Dermis blood vessel endothelial cell (primary cell): ENCODE measurements around the gene SMG6. TPM values are rescaled to one million over a fixed set of nuclear protein-coding genes. Genes with fewer than 3 reads are reported as not detected.
A peak's percentile ranks its signal among the peaks of the same experiment; 100 is the strongest.

ENCODE experiments used
- DNase-seq: peaks from one replicate; pipeline ENCODE4 v3.0.0; 2010
- total RNA-seq: library from RNA; depleted of rRNA; stranded (reverse); fragments of >200 nt; gene quantifications from 2 replicates; pipeline ENCODE4 v1.2.3, GENCODE V29; 2014

The SMG6 gene
- total RNA-seq, 1 donor from 2014 or later = 29.3 TPM

GRCh38 chr17:2071024-2071385 lies 232.6 kb downstream of the SMG6 start:
- DNase-seq = no peak

GRCh38 chr17:2070241-2071023 lies 233.2 kb downstream of the SMG6 start:
- DNase-seq = no peak

- DNase-seq = peak; percentile 83
Measured at GRCh38 chr17:2068519-2069051, 235.0 kb downstream of the SMG6 start.

- DNase-seq = no peak
Measured at GRCh38 chr17:2068031-2068518, 235.5 kb downstream of the SMG6 start.

GRCh38 chr17:2067608-2068024 lies 236.0 kb downstream of the SMG6 start:
- DNase-seq = peak; percentile 89

- peak; percentile 51 for DNase-seq
Measured at GRCh38 chr17:2067048-2067561, 236.5 kb downstream of the SMG6 start.

GRCh38 chr17:2065949-2066400 lies 237.6 kb downstream of the SMG6 start:
- DNase-seq = no peak

- peak; percentile 92 for DNase-seq
Measured at GRCh38 chr17:2064980-2065785, 238.4 kb downstream of the SMG6 start.

- DNase-seq = no peak
Measured at GRCh38 chr17:2064520-2064971, 239.0 kb downstream of the SMG6 start.

- no peak for DNase-seq
Measured at GRCh38 chr17:2064147-2064489, 239.5 kb downstream of the SMG6 start.

GRCh38 chr17:2063261-2064146 lies 240.1 kb downstream of the SMG6 start:
- DNase-seq = no peak

- DNase-seq = peak; percentile 57
Measured at GRCh38 chr17:2062571-2063183, 240.9 kb downstream of the SMG6 start.

- no peak for DNase-seq
Measured at GRCh38 chr17:2061441-2061958, 242.1 kb downstream of the SMG6 start.

- no peak for DNase-seq
Measured at GRCh38 chr17:2060681-2061440, 242.7 kb downstream of the SMG6 start.

- DNase-seq = no peak
Measured at GRCh38 chr17:2060385-2060658, 243.3 kb downstream of the SMG6 start.

GRCh38 chr17:2059547-2060384 lies 243.8 kb downstream of the SMG6 start:
- no peak for DNase-seq

- peak; percentile 48 for DNase-seq
Measured at GRCh38 chr17:2058586-2059546, 244.7 kb downstream of the SMG6 start.

- no peak for DNase-seq
Measured at GRCh38 chr17:2057760-2058585, 245.6 kb downstream of the SMG6 start.
